GM12878 (cell line): ENCODE results near the gene PROP1. TPM values are rescaled to one million over a fixed set of nuclear protein-coding genes. Genes with fewer than 3 reads are reported as not detected.

Experiments
- ATAC-seq: fragments of 200-7000 bp; cut with Tn5 transposase; 3 replicates; pipeline ENCODE4 v1.9.1; 2020; ENCODE audit warnings: mild to moderate bottlenecking, moderate library complexity
- BruUV-seq: library from RNA; stranded (reverse); fragments of 400-500 nt; replicated peaks from 2 replicates; lab custom pipeline; 2021; lab: Mats Ljungman, UMichigan
- CTCF ChIA-PET: fragments of 300-600 bp; sonication (Branson Sonifier 250); formaldehyde crosslinking; extraction: SDS; loops from one replicate; lab custom pipeline; 2021; ENCODE audit warnings: inconsistent platforms; lab: Yijun Ruan, JAX
- POLR2A ChIA-PET: fragments of 350-600 bp; formaldehyde crosslinking; extraction: SDS; loops from one replicate; lab custom pipeline; 2021; ENCODE audit warnings: inconsistent platforms; lab: Charles Lee
- RAD21 ChIA-PET: fragments of 300-600 bp; sonication (Branson Sonifier 250); formaldehyde crosslinking; loops from one replicate; lab custom pipeline; 2023; ENCODE audit warnings: antibody characterized with exemption; ENCODE audit not compliant: unreplicated experiment; lab: Charles Lee
- SMC1A ChIA-PET: fragments of 300-600 bp; sonication (Branson Sonifier 250); formaldehyde crosslinking; loops from one replicate; lab custom pipeline; 2023; ENCODE audit not compliant: unreplicated experiment, uncharacterized antibody; lab: Charles Lee
- DNase-seq: peaks from one replicate; pipeline ENCODE4 v3.0.0-alpha.2; 2011; ENCODE audit warnings: low read depth, low spot score
- FAIRE-seq: peaks from 3 replicates; lab custom pipeline; 2011; peaks lifted over from hg19 to GRCh38; lab: Jason Lieb, UNC
- H2AFZ ChIP-seq: 2 replicates; pipeline ENCODE4 v1.6.0; 2011; ENCODE audit warnings: low read depth, low read length, control low read depth; ENCODE audit not compliant: control insufficient read depth
- H3K27ac ChIP-seq: 2 replicates; pipeline ENCODE4 v1.5.1; 2011; ENCODE audit warnings: control low read depth; ENCODE audit not compliant: control insufficient read depth, insufficient read depth
- H3K27me3 ChIP-seq, 2 experiments: replicated peaks in 1 of 2; 2 replicates each; pipeline versions ENCODE4 v1.6.0 to v1.6.1; 2011; ENCODE audit warnings: low read length in 1 of 2; ENCODE audit not compliant: control insufficient read depth in 2 of 2, insufficient read depth in 2 of 2
- H3K36me3 ChIP-seq, 2 experiments: 2 replicates each; pipeline ENCODE4 v1.5.1; 2011; ENCODE audit warnings: low read length in 1 of 2; ENCODE audit not compliant: control insufficient read depth in 2 of 2, insufficient read depth in 2 of 2
- H3K4me1 ChIP-seq: 2 replicates; pipeline ENCODE4 v1.6.1; 2011; ENCODE audit warnings: mild to moderate bottlenecking, low read length, moderate library complexity, mixed read lengths; ENCODE audit not compliant: control insufficient read depth, insufficient read depth
- H3K4me2 ChIP-seq: 2 replicates; pipeline ENCODE4 v1.6.0; 2011; ENCODE audit warnings: control low read depth; ENCODE audit not compliant: control insufficient read depth, insufficient read depth
- H3K4me3 ChIP-seq: fragments of 200-600 bp; sonication (generic); 2 replicates; pipeline ENCODE4 v1.5.1; 2016
- H3K79me2 ChIP-seq: 2 replicates; pipeline ENCODE4 v1.6.0; 2011; ENCODE audit warnings: low read length; ENCODE audit not compliant: control insufficient read depth, insufficient read depth
- H3K9ac ChIP-seq: 2 replicates; pipeline ENCODE4 v1.8.0; 2011; ENCODE audit warnings: low read length, control low read depth, mixed read lengths; ENCODE audit not compliant: control insufficient read depth, insufficient read depth
- H3K9me3 ChIP-seq: replicated peaks from 3 replicates; pipeline ENCODE4 v1.5.1; 2011; ENCODE audit warnings: mild to moderate bottlenecking, low read length; ENCODE audit not compliant: control insufficient read depth, insufficient read depth
- H4K20me1 ChIP-seq: 2 replicates; pipeline ENCODE4 v1.6.0; 2011; ENCODE audit not compliant: control insufficient read depth, insufficient read depth
- IKZF1 ChIP-seq: fragments of 450-650 bp; conservative IDR thresholded peaks from 2 replicates; pipeline ENCODE4 v1.6.1; 2017; ENCODE audit warnings: antibody characterized with exemption, mild to moderate bottlenecking
- IRF4 ChIP-seq: IDR thresholded peaks from 2 replicates; pipeline ENCODE4 v1.6.1; 2011; ENCODE audit warnings: low read depth, low read length
- JUND ChIP-seq: IDR thresholded peaks from 2 replicates; pipeline ENCODE4 v1.6.1; 2012; ENCODE audit warnings: low read depth, mild to moderate bottlenecking, low read length, improper control_type of control experiment, moderate library complexity
- MYB ChIP-seq: fragments of 150-350 bp; IDR thresholded peaks from 2 replicates; pipeline ENCODE4 v1.6.1; 2014; ENCODE audit warnings: mild to moderate bottlenecking, low read depth, low read length, borderline replicate concordance
- NFYA ChIP-seq: IDR thresholded peaks from 2 replicates; pipeline ENCODE4 v1.6.1; 2011; ENCODE audit warnings: low read depth, mild to moderate bottlenecking, low read length, improper control_type of control experiment, borderline replicate concordance
- NR2C2 ChIP-seq: IDR thresholded peaks from 2 replicates; pipeline ENCODE4 v1.6.1; 2011; ENCODE audit warnings: borderline replicate concordance, low read depth; ENCODE audit not compliant: control insufficient read depth, insufficient read length
- POLR2AphosphoS2 ChIP-seq: IDR thresholded peaks from 2 replicates; pipeline ENCODE4 v1.6.1; 2011; ENCODE audit warnings: low read depth, mild to moderate bottlenecking, low read length, improper control_type of control experiment, moderate library complexity
- RB1 ChIP-seq: fragments of 450-650 bp; formaldehyde crosslinking; IDR thresholded peaks from 2 replicates; pipeline ENCODE4 v1.6.1; 2017; ENCODE audit warnings: mild to moderate bottlenecking, borderline replicate concordance
- ZNF384 ChIP-seq: IDR thresholded peaks from 2 replicates; pipeline ENCODE4 v1.6.1; 2012; ENCODE audit warnings: low read depth, mild to moderate bottlenecking, low read length, improper control_type of control experiment, borderline replicate concordance
- ZNF622 ChIP-seq: fragments of 450-650 bp; IDR thresholded peaks from 2 replicates; pipeline ENCODE4 v1.6.1; 2017; ENCODE audit warnings: mild to moderate bottlenecking, inconsistent platforms
- WGBS: methylation state at CpG from one replicate; pipeline ENCODE4 v1.1.6; 2016; ENCODE audit warnings: low lambda C conversion rate; ENCODE audit not compliant: insufficient replicate concordance, insufficient coverage; ENCODE audit errors: missing lambda C conversion rate; 5-methylcytosine and 5-hydroxymethylcytosine counted together
- in situ Hi-C: fragments of 300-500 bp; cut with MboI; formaldehyde crosslinking; loops from 9 replicates; pipeline ENCODE4 v1.14.3; 2018; ENCODE audit warnings: mixed read lengths
- intact Hi-C: fragments of 100-400 bp; cut with micrococcal nuclease; formaldehyde crosslinking; loops from one replicate; pipeline ENCODE4 v1.14.2; 2022; ENCODE audit not compliant: unreplicated experiment
- polyA plus RNA-seq, 11 experiments: library from polyadenylated mRNA; depleted of rRNA in 4 of 11; unstranded in 6 of 11; stranded (reverse) in 5 of 11; fragments of >200 nt; fragmentation: Nextera tagmentation in 4 of 11; fragmentation: Illumina TruSeq in 1 of 11; extraction: Ambion mirVana in 4 of 11; extraction: Trizol in 1 of 11; gene quantifications; 1 replicate in 1 of 11; 2 replicates in 10 of 11; pipeline versions ENCODE4 v1.2.1 to v1.2.3, GENCODE V29; 2011 to 2016; ENCODE audit warnings: inconsistent platforms in 2 of 11, missing spikeins in 2 of 11, low read depth in 1 of 11
- total RNA-seq, 4 experiments: library from RNA; depleted of rRNA in 3 of 4; stranded (reverse); fragments of >200 nt in 3 of 4; fragmentation: Illumina TruSeq in 1 of 4; extraction: Trizol in 1 of 4; gene quantifications; 2 replicates each; pipeline versions ENCODE4 v1.2.1 to v1.2.3, GENCODE V29; 2013 to 2021
- TF ChIP-seq, protein P1 (sequence below): IDR thresholded peaks from 2 replicates; pipeline ENCODE4 v1.6.1; 2012; ENCODE audit warnings: low read depth, low read length, improper control_type of control experiment
- TF ChIP-seq, protein P2 (sequence below): fragments of 450-650 bp; IDR thresholded peaks from 2 replicates; pipeline ENCODE4 v1.6.1; 2014; ENCODE audit warnings: mild to moderate bottlenecking

Gene PROP1
- total and polyA plus RNA-seq, 10 of the 15 experiments (the other 5 are each of a cell fraction or from before 2014, with no cell fraction given): not detected

DNA sequence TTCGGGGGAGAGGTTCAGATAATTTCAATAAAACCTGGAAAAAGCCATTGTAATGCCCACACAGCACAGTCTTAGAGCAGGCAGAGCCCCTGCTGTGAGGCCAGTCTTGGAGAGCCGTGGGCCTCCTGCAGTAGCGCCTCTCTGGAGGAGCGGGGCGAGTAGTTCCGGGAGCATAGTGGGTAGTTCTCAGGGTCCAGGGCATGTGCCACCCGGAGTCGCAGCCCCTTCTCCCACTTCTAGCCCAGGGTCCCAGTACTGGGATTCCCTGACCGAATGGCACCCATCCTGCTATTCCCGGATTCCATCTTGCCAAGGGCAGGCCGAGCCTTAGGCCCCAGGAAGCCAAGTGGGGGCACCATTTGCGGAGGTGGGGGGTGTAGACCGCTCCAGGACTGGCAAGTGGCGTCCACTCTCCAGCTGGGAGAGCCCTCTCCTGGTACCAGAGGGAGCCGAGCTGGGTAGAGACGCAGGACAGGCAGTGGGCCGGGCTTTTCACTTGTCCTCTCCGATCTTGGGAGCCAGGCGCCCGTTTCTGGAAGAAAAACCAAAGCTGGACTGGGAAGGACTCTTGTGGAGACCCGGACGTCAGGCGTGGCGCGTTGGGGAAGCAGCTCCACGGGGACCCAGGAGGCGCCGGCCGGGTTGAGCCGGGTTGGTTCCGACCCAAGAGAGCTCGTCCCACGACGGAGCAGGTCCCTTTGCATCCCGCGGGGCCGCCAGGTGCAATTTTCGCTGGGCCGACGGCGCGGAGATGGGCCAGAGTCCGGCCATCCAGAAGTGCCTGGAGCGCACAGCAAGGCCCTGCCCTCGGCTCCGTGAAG is 12.1 kb downstream of the PROP1 start:
- CTCF ChIA-PET: no interaction called here
- TF ChIP-seq, protein P1, sequence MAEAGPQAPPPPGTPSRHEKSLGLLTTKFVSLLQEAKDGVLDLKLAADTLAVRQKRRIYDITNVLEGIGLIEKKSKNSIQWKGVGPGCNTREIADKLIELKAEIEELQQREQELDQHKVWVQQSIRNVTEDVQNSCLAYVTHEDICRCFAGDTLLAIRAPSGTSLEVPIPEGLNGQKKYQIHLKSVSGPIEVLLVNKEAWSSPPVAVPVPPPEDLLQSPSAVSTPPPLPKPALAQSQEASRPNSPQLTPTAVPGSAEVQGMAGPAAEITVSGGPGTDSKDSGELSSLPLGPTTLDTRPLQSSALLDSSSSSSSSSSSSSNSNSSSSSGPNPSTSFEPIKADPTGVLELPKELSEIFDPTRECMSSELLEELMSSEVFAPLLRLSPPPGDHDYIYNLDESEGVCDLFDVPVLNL: no peak
- TF ChIP-seq IKZF1 (no peak), RB1 (no peak), POLR2AphosphoS2 (no peak), ZNF384 (no peak), JUND (no peak), MYB (no peak), ZNF622 (no peak), NR2C2 (no peak), NFYA (no peak), IRF4 (no peak)
- TF ChIP-seq, protein P2, sequence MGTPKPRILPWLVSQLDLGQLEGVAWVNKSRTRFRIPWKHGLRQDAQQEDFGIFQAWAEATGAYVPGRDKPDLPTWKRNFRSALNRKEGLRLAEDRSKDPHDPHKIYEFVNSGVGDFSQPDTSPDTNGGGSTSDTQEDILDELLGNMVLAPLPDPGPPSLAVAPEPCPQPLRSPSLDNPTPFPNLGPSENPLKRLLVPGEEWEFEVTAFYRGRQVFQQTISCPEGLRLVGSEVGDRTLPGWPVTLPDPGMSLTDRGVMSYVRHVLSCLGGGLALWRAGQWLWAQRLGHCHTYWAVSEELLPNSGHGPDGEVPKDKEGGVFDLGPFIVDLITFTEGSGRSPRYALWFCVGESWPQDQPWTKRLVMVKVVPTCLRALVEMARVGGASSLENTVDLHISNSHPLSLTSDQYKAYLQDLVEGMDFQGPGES: no peak
- Histone ChIP-seq H4K20me1 (no peaks in the 10 kb centered on the region), H3K9me3 (no peaks in the 10 kb centered on the region; the same call in 2 of the 3 replicates), H3K27me3 (peaks cover 3 to 4% of the 10 kb centered on the region in 2 experiments), H3K36me3 (no peaks in the 10 kb centered on the region), H3K27ac (no peak overlapping the region), H3K79me2 (no peaks in the 10 kb centered on the region), H3K4me2 (no peak overlapping the region), H3K4me3 (no peak overlapping the region), H3K4me1 (no peaks in the 10 kb centered on the region), H3K9ac (no peak overlapping the region), H2AFZ (no peak overlapping the region)
- SMC1A ChIA-PET: no interaction called here
- no peak for ATAC-seq
- 45% methylated on average over 38 of the region's 46 CpGs for WGBS
- FAIRE-seq: no peak
- no peak for DNase-seq
- intact Hi-C loops (no loop called here), in situ Hi-C loops (no loop called here)
- RAD21 ChIA-PET: no interaction called here
- no TSS peak for BruUV-seq
- POLR2A ChIA-PET: no interaction called here
